ENCODE measurements around the gene ERC2.
A peak's percentile ranks its signal among the peaks of the same experiment; 100 is the strongest.

The ERC2 gene

GRCh38 chr3:55498520-55498919 lies 969.7 kb downstream of the ERC2 start:
- DNase-seq = no peak

- DNase-seq = no peak
These were observed 971.0 kb downstream of the ERC2 start for GRCh38 chr3:55497250-55497649.

- no peak for DNase-seq
These were observed 973.3 kb downstream of the ERC2 start for GRCh38 chr3:55494976-55495375.

GRCh38 chr3:55492976-55493375 lies 975.3 kb downstream of the ERC2 start:
- no peak for DNase-seq

- no peak for DNase-seq
These were observed 976.9 kb downstream of the ERC2 start for GRCh38 chr3:55491296-55491816.

- no peak for DNase-seq
These were observed 977.9 kb downstream of the ERC2 start for GRCh38 chr3:55490276-55490913.

GRCh38 chr3:55489798-55490132 lies 978.5 kb downstream of the ERC2 start:
- DNase-seq = no peak

GRCh38 chr3:55488398-55489055 lies 979.7 kb downstream of the ERC2 start:
- DNase-seq = no peak

GRCh38 chr3:55487381-55488241 lies 980.7 kb downstream of the ERC2 start:
- no peak for DNase-seq

- DNase-seq = peak; percentile 7
These were observed 981.3 kb downstream of the ERC2 start, which contains the start of gene WNT5A for GRCh38 chr3:55486857-55487380. TSS of gene WNT5A (minus strand) at chr3:55487306. CDS start at chr3:55486985, 321 bp downstream.

- DNase-seq = peak; percentile 39
These were observed 982.0 kb downstream of the ERC2 start for GRCh38 chr3:55486101-55486856.

GRCh38 chr3:55484801-55485791 lies 983.2 kb downstream of the ERC2 start:
- peak; percentile 33 for DNase-seq

GRCh38 chr3:55484191-55484689 lies 984.0 kb downstream of the ERC2 start:
- DNase-seq = no peak

- no peak for DNase-seq
These were observed 984.8 kb downstream of the ERC2 start for GRCh38 chr3:55483196-55484095.

- DNase-seq = no peak
These were observed 985.6 kb downstream of the ERC2 start for GRCh38 chr3:55482496-55483195.

- DNase-seq = no peak
These were observed 986.3 kb downstream of the ERC2 start for GRCh38 chr3:55481744-55482495.

- peak; percentile 3 for DNase-seq
These were observed 987.1 kb downstream of the ERC2 start for GRCh38 chr3:55480911-55481743.

Measured in NCI-H774 (cell line).